Astrocyte of the spinal cord (primary cell): Measurements from ENCODE around the gene IDH3G.

Experiments used
- DNase-seq: peaks from one replicate; pipeline ENCODE4 v3.0.0; 2011; ENCODE audit warnings: low read depth, low spot score
- H3K4me3 ChIP-seq: 2 replicates; pipeline ENCODE4 v1.5.1; 2011; ENCODE audit warnings: low read depth, mild to moderate bottlenecking, low read length, moderate library complexity
- in situ Hi-C: cut with HindIII; loops from 2 replicates; pipeline ENCODE4 v1.10.0; 2017; ENCODE audit warnings: low sequenced_read_pairs
- TF ChIP-seq, protein P1 (sequence below): IDR thresholded peaks from 2 replicates; pipeline ENCODE4 v1.5.1; 2012; ENCODE audit warnings: low read depth, mild to moderate bottlenecking, low read length, inconsistent platforms

The IDH3G gene

DNA sequence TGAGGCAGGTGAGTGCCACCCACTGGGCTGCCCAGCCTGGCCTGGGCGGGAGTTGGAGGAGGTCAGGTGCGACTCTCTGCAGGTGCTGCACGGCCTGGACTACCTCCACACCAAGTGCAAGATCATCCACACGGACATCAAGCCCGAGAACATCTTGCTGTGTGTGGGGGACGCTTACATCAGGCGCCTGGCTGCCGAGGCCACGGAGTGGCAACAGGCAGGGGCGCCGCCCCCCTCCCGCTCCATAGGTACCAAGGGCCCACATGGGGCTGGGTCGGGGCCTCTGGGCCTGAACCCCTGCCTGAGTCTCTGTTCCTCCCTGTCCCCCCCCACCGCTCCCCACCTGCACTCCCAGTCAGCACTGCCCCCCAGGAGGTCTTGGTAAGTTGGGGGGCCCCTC lies 11.3 kb downstream of the IDH3G start:
- TF ChIP-seq, protein P1, sequence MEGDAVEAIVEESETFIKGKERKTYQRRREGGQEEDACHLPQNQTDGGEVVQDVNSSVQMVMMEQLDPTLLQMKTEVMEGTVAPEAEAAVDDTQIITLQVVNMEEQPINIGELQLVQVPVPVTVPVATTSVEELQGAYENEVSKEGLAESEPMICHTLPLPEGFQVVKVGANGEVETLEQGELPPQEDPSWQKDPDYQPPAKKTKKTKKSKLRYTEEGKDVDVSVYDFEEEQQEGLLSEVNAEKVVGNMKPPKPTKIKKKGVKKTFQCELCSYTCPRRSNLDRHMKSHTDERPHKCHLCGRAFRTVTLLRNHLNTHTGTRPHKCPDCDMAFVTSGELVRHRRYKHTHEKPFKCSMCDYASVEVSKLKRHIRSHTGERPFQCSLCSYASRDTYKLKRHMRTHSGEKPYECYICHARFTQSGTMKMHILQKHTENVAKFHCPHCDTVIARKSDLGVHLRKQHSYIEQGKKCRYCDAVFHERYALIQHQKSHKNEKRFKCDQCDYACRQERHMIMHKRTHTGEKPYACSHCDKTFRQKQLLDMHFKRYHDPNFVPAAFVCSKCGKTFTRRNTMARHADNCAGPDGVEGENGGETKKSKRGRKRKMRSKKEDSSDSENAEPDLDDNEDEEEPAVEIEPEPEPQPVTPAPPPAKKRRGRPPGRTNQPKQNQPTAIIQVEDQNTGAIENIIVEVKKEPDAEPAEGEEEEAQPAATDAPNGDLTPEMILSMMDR = no peak
- no peak overlapping the region for H3K4me3 ChIP-seq
- in situ Hi-C loops = no loop called here
- no peak for DNase-seq

DNA sequence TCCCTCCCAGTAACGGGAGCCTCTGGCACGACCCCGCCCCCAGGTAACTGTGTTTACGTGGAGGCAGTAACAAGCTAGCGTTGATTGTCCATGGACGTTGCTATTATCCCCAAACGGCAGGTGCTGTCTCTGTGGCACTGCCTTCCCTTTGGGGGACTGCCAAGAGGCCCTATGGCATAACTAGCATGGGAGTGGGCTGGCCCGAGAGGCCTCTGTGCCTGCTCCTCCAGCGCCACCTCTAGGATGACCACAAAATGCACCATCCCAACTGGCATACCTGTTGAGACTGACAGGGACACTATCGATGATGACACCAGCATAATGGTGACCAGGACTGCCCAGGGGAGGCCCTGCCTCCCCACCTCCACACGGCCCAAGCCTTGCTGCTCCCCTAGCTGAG lies 11.9 kb downstream of the IDH3G start:
- TF ChIP-seq, protein P1 = peak; percentile 6
- in situ Hi-C loops = no loop called here
- DNase-seq = no peak
- no peak overlapping the region for H3K4me3 ChIP-seq

DNA sequence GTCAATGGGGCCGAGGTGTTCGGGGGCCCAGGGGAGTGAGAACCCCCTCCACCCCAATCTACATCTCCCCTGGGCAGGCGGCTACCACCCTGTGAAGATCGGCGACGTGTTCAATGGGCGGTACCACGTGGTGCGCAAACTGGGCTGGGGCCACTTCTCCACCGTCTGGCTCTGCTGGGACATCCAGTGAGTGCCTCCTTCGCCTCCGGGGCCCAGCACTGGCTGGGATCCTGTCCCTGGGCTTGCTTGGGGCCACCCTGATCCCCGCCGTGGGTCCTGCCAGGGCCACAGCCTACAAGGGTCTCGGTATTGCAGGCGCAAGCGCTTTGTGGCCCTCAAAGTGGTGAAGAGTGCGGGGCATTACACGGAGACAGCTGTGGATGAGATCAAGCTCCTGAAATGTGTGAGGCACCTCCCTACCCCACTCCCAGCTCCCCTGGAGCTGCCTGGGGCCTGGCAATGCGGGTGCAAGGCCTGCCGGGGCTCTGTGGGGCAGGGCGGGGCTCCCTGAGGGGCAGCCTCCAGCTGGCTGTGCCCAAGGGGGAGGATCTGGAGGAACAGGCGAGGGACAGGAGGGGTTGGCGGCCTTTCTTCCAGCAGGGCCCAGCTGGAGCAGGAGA lies 12.6 kb downstream of the IDH3G start:
- in situ Hi-C loops = no loop called here
- TF ChIP-seq, protein P1 = no peak
- H3K4me3 ChIP-seq = no peak overlapping the region
- DNase-seq = no peak

DNA sequence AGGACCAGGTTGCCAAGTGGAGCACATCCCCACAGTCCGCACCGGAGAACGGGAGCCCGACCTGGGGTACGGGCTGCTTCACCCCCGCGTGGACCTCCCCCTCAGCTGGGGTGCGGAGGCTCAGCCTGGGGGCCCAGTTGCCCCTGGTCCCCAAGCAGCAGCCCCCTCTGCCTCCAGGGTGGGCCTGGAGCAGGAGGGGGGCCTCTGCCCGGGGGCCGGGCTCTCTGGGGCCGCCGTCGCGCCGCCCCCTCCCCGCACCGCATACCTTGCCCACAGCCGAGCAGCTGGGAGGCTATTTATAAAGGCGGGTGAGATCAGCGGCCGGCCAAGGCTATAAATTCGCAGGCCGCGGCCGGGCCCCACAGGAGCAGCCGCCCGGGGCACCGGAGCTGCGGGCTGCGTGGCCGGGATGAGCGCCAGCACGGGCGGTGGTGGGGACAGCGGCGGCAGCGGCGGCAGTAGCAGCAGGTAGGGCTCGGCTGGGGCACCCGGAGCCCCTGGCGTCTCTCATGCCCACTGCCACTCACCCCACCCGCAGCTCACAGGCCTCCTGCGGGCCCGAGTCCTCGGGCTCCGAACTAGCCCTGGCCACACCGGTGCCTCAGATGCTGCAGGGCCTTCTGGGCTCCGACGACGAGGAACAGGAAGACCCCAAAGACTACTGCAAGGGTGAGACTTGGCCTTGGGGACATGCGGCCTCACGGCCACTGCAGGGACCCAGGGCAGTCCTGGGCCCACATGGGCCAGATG lies 13.3 kb downstream of the IDH3G start, which contains the start of gene SRPK3:
SRPK3 (plus strand) TSS at position 364 of the 750 bp plus-strand sequence; CDS start at position 410, 46 bp downstream.
- TF ChIP-seq, protein P1 = no peak
- H3K4me3 ChIP-seq = no peak within 1 kb of the TSS
- DNase-seq = peak; percentile 16
- in situ Hi-C loops = no loop called here

DNA sequence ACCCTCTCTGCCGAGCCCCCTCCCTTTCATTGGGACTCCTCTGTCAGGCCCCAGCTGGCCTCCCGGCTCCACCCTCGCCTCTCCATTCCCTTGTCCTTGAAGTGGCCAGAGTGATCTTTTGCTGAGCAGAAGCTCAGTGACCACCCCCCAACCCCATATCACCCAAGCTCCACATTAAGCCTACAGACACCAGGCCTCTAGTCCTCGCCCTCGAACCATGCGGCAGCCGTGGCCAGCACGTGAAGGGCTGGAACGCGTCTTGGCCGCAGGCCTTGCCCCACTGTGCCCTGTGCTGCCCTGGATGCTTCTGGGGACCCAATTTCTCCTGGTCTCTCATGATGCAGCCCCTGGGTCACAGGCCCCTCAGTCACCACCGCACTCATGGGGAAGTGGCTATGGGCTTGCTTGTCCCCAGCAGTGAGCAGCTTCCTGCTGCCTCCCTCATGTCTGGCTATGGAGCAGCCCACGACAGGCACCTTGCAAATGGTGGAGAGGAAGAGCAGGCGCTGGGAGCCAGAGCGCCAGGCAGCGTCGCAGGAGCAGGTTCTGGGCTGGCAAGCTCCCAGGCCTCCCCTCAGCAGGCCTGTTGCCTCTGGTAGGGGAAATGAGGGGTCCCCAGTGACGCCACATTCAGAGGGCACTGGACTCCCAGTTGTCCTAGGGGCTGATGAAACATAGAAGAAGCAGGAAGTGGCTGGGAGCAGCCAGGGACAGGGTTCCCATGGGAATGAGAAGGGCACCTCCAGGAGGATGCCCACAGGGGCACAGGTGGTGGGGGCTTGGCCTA lies 14.1 kb downstream of the IDH3G start:
- DNase-seq = no peak
- H3K4me3 ChIP-seq = no peak overlapping the region
- in situ Hi-C loops = no loop called here
- TF ChIP-seq, protein P1 = no peak

DNA sequence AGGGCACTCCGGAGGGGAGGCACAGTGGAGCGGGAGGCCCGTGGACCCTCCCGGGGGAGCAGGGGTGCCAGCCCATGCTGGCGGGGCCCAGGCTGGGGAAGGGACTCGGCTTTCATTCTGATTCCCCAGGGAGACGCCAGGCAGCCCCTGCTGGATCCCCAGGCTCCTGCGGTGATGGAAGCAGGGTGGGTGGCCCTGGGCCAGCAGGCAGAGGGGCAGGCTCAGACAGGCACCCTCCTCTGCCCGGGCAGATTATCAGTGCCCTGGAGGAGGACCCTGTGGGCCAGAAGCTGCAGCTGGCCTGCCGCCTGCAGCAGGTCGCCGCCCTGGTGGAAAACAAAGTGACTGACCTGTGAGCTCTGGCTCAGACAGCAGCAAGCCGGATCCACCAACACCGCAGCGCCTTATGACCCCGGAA lies 15.5 kb downstream of the IDH3G start:
- DNase-seq = no peak
- in situ Hi-C loops = no loop called here
- TF ChIP-seq, protein P1 = no peak
- no peak overlapping the region for H3K4me3 ChIP-seq
